ENCODE results near the gene EREG.

Gene EREG

GRCh38 chr4:74418063-74418670, 53.2 kb downstream of the EREG start:
- FAIRE-seq (peak; percentile 44), DNase-seq (ENCODE audit: insufficient read length, low spot score) (peak; percentile 7)

GRCh38 chr4:74420863-74421262, 55.9 kb downstream of the EREG start:
- DNase-seq (ENCODE audit: insufficient read length, low spot score) = no peak
- no peak for FAIRE-seq

- FAIRE-seq = no peak
- no peak for DNase-seq (ENCODE audit: insufficient read length, low spot score)
These were observed 58.2 kb downstream of the EREG start for GRCh38 chr4:74423104-74423503.

GRCh38 chr4:74424111-74424510, 59.2 kb downstream of the EREG start:
- no peak for FAIRE-seq

GRCh38 chr4:74426101-74426500, 61.2 kb downstream of the EREG start:
- FAIRE-seq (no peak), DNase-seq (ENCODE audit: insufficient read length, low spot score) (no peak)

More at GRCh38 chr4:74424111-74424510, 59.2 kb downstream of the EREG start:
- DNase-seq (ENCODE audit: insufficient read length, low spot score) = no peak

GRCh38 chr4:74428276-74428675, 63.3 kb downstream of the EREG start:
- no peak for DNase-seq (ENCODE audit: insufficient read length, low spot score)
- no peak for FAIRE-seq

GRCh38 chr4:74431113-74431826, 66.3 kb downstream of the EREG start:
- no peak for FAIRE-seq

GRCh38 chr4:74433043-74433442, 68.1 kb downstream of the EREG start:
- DNase-seq (ENCODE audit: insufficient read length, low spot score) = no peak
- no peak for FAIRE-seq

More at GRCh38 chr4:74431113-74431826, 66.3 kb downstream of the EREG start:
- DNase-seq (ENCODE audit: insufficient read length, low spot score) = no peak

GRCh38 chr4:74433541-74434172, 68.7 kb downstream of the EREG start:
- no peak for DNase-seq (ENCODE audit: insufficient read length, low spot score)

GRCh38 chr4:74435296-74435695, 70.4 kb downstream of the EREG start:
- no peak for FAIRE-seq
- DNase-seq (ENCODE audit: insufficient read length, low spot score) = no peak

More at GRCh38 chr4:74433541-74434172, 68.7 kb downstream of the EREG start:
- FAIRE-seq = no peak

- DNase-seq (ENCODE audit: insufficient read length, low spot score) (no peak), FAIRE-seq (no peak)
These were observed 72.9 kb downstream of the EREG start for GRCh38 chr4:74437866-74438265.
